Thoracic aorta (tissue), 2 donors: ENCODE data around the gene BAG5. TPM values are rescaled to one million over a fixed set of nuclear protein-coding genes. Genes with fewer than 3 reads are reported as not detected.

Experiments used
- ATAC-seq: fragments of 150-250 bp; one replicate; pipeline ENCODE4 v1.8.0; 2017; ENCODE audit warnings: low read depth; ENCODE audit not compliant: insufficient number of reproducible peaks, low FRiP score
- DNase-seq: peaks from one replicate; pipeline ENCODE4 v3.0.0-alpha.2; 2020; ENCODE audit warnings: low spot score
- H3K27ac ChIP-seq, 2 donors: fragments of 200-600 bp; sonication (generic); 1 replicate in 1 of 2; 2 replicates in 1 of 2; pipeline ENCODE4 v1.5.1; 2016; ENCODE audit warnings: mild to moderate bottlenecking in 2 of 2, moderate library complexity in 2 of 2
- H3K27me3 ChIP-seq: fragments of 200-600 bp; sonication (generic); replicated peaks from 2 replicates; pipeline ENCODE4 v1.6.0; 2016; ENCODE audit warnings: mild to moderate bottlenecking; ENCODE audit not compliant: insufficient read depth
- H3K36me3 ChIP-seq: fragments of 200-600 bp; sonication (generic); one replicate; pipeline ENCODE4 v1.5.1; 2016
- H3K4me1 ChIP-seq, 2 donors: fragments of 200-600 bp; sonication (generic); 1 replicate in 1 of 2; 2 replicates in 1 of 2; pipeline versions ENCODE4 v1.5.1 to v1.6.0; 2016; ENCODE audit warnings: low read depth in 2 of 2, mild to moderate bottlenecking in 1 of 2; ENCODE audit not compliant: control insufficient read depth in 1 of 2
- H3K4me3 ChIP-seq: fragments of 200-600 bp; sonication (generic); 2 replicates; pipeline ENCODE4 v1.5.1; 2016; ENCODE audit warnings: mild to moderate bottlenecking
- H3K9me3 ChIP-seq: fragments of 200-600 bp; sonication (generic); 2 replicates; pipeline ENCODE4 v1.5.1; 2016
- CTCF ChIP-seq: fragments of 200-600 bp; sonication (generic); IDR thresholded peaks from one replicate; pipeline ENCODE4 v1.5.1; 2019; ENCODE audit warnings: antibody characterized with exemption
- total RNA-seq, 2 donors: library from RNA; depleted of rRNA; stranded (reverse); fragments of >200 nt; gene quantifications; one replicate each; pipeline versions ENCODE4 v1.1.0 to v1.2.3, GENCODE V29; 2016

Gene BAG5
- total RNA-seq, 2 donors from 2014 or later, result 21.0 to 34.9 TPM

DNA sequence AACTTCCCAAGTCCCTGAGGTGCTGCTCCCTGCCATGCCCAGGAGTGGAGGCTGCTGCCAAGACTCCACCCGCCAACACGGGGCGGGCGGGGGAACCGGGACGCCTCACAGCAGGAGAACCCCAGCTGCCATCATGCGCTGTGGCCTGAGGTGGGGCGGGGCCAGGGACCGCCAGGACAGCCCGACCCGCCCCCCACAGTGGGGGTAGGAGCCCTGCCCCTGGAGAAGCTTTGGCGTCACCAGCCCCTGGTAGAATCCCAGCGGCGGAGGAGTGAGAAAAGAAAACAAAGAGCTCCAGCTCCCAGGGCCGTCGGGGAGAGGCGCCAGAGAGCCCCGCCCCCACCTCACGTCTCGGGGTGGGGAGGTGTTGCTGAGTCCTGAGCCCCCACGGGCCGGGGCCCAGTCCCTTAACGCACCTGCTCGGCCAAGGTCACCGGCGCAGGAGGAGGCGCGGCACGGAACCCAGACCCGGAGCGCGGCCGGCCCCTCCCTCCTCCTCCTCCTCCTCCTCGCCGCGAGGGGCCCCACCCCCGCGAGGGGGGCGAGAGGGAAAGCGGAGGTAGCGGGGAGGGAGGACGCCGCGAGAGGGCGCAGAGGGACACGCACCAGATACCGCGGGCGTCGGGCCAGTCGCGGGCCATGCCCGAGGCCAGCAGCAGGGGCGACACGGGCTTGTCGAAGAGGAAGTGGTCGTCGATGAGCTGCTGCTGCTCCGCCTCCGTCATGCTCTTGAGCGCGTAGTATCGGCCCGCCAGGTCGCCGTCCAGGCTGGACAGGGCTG, 41.6 kb downstream of the BAG5 start:
- H3K4me1 ChIP-seq, result peaks cover 14 to 57% of the 10 kb centered on the region in 2 donors
- H3K36me3 ChIP-seq, result no peaks in the 10 kb centered on the region
- TF ChIP-seq CTCF, result peak; percentile 57
- H3K27me3 ChIP-seq, result no peaks in the 10 kb centered on the region
- DNase-seq (no peak), ATAC-seq (peak; percentile 4)
- peak overlapping the region; percentile 81 for H3K4me3 ChIP-seq
- H3K27ac ChIP-seq, result peak overlapping the region; percentile 38 to 66
- H3K9me3 ChIP-seq, result no peaks in the 10 kb centered on the region

DNA sequence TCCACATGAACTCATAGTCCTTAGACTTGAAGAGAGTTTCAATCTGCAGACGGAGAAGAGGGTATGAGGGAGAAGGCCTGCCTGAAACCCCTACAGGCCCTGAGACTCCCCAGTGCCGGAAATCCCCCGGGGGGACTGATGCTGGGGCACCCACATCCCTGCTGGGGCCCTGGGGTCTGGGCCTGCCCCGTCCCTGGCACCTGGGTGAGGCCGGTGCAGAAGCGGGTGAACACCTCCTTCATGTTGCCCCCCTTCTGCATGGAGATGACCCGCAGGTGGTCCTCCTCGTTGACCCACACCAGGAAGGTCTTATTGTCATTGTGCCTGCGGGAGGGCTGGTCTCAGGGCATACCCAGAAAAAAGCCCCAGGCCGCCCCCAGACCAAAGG, 42.2 kb downstream of the BAG5 start:
- Histone ChIP-seq H3K36me3 (no peaks in the 10 kb centered on the region), H3K4me1 (peaks cover 14 to 57% of the 10 kb centered on the region in 2 donors), H3K9me3 (no peaks in the 10 kb centered on the region), H3K27me3 (no peaks in the 10 kb centered on the region), H3K4me3 (peak overlapping the region; percentile 81), H3K27ac (peak overlapping the region in 1 of 2 donors; percentile 66)
- DNase-seq (no peak), ATAC-seq (no peak)
- TF ChIP-seq CTCF, result no peak

GRCh38 chr14:103519837-103520212, 42.6 kb downstream of the BAG5 start:
- ATAC-seq (no peak), DNase-seq (no peak)
- TF ChIP-seq CTCF, result no peak
- H3K4me1 ChIP-seq, result peaks cover 14 to 57% of the 10 kb centered on the region in 2 donors
- H3K9me3 ChIP-seq, result no peaks in the 10 kb centered on the region
- H3K4me3 ChIP-seq, result no peak overlapping the region
- H3K36me3 ChIP-seq, result no peaks in the 10 kb centered on the region
- H3K27me3 ChIP-seq, result no peaks in the 10 kb centered on the region
- peak overlapping the region; percentile 15 to 66 for H3K27ac ChIP-seq

DNA sequence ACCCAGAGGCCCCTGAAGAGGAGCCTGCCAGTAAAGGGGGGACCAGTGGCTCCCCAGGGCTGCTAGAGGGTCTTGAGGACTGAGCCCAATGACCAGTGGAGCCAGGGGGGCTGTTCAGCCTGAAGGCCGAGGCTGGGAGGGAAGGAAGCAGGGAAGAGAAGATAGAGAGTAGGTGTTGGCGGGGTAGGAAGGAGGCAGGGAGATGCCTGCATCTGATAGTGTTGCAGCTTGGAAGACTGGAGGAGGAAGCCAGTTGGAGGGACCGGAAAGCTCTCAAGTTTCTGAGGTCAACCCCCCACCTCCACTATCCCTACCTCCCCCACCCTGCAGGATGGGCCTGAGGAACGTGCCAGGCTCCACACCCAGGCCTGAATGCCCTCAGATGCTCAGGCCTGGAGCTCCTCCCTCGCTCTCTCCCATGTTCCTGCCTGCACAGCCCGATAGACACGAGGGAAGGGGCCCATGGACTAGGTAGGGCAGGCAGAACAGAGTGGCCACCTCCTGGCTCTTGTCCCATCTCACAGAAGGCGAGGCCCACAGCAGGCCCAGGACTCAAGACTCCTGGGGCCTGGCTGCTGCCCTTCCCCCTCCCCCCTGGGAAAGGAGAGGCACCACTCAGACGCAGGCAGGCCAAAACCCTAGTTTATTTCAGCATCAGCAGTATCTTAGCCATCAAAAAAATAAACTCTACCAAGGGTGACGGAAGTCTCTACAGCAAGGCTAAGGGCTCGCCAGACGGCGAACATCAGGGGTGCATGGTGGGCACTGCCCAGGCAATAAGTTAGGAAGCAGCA, 43.2 kb downstream of the BAG5 start:
- Histone ChIP-seq H3K27me3 (no peaks in the 10 kb centered on the region), H3K36me3 (no peaks in the 10 kb centered on the region), H3K27ac (peak overlapping the region; percentile 15 to 39), H3K4me3 (no peak overlapping the region), H3K4me1 (peaks cover 14 to 57% of the 10 kb centered on the region in 2 donors), H3K9me3 (no peaks in the 10 kb centered on the region)
- DNase-seq (no peak), ATAC-seq (no peak)
- TF ChIP-seq CTCF, result no peak

GRCh38 chr14:103518422-103519042, 43.9 kb downstream of the BAG5 start:
- Histone ChIP-seq H3K4me1 (peaks cover 18 to 64% of the 10 kb centered on the region in 2 donors), H3K9me3 (no peaks in the 10 kb centered on the region), H3K4me3 (no peak overlapping the region), H3K27ac (peak overlapping the region in 1 of 2 donors; percentile 39), H3K27me3 (no peaks in the 10 kb centered on the region), H3K36me3 (no peaks in the 10 kb centered on the region)
- no peak for ATAC-seq
- no peak for DNase-seq
- TF ChIP-seq CTCF, result peak; percentile 88
